Tibial artery (tissue), 4 donors: ENCODE results near the gene KCNH3.

Source experiments
- DNase-seq, 2 donors: peaks; one replicate each; pipeline ENCODE4 v3.0.0-alpha.2; 2019
- H3K27ac ChIP-seq, 2 donors: fragments of 200-600 bp; sonication (generic) in 1 of 2; 1 replicate in 1 of 2; 2 replicates in 1 of 2; pipeline ENCODE4 v1.5.1; 2018 to 2019; ENCODE audit warnings: mild to moderate bottlenecking in 1 of 2
- H3K27me3 ChIP-seq, 2 donors: fragments of 200-600 bp; sonication (generic) in 1 of 2; one replicate each; pipeline versions ENCODE4 v1.5.1 to v1.6.0; 2016 to 2019
- H3K36me3 ChIP-seq, 3 donors: fragments of 200-600 bp; sonication (generic) in 2 of 3; one replicate each; pipeline ENCODE4 v1.5.1; 2016 to 2019; ENCODE audit warnings: mild to moderate bottlenecking in 2 of 3
- H3K4me1 ChIP-seq, 4 donors: fragments of 200-600 bp; sonication (generic) in 2 of 4; 1 replicate in 3 of 4; 2 replicates in 1 of 4; pipeline ENCODE4 v1.5.1; 2016 to 2019
- H3K4me3 ChIP-seq, 2 donors: fragments of 200-600 bp; sonication (generic) in 1 of 2; 1 replicate in 1 of 2; 2 replicates in 1 of 2; pipeline ENCODE4 v1.5.1; 2018 to 2019; ENCODE audit warnings: mild to moderate bottlenecking in 2 of 2
- H3K9me3 ChIP-seq, 3 donors: fragments of 200-600 bp; sonication (generic) in 1 of 3; one replicate each; pipeline ENCODE4 v1.5.1; 2016 to 2019
- CTCF ChIP-seq, 2 experiments: fragments of 200-600 bp in 1 of 2; fragments of 450-650 bp in 1 of 2; IDR thresholded peaks; one replicate each; pipeline ENCODE4 v1.5.1; 2017 to 2019; ENCODE audit warnings: antibody characterized with exemption in 2 of 2, mild to moderate bottlenecking in 1 of 2, moderate library complexity in 1 of 2
- intact Hi-C: fragments of 100-400 bp; cut with DNase I; formaldehyde crosslinking; loops from one replicate; pipeline ENCODE4 v1.15.0; 2023; ENCODE audit warnings: low total_unique reads

The KCNH3 gene

GRCh38 chr12:49549735-49550692 is 11.2 kb downstream of the KCNH3 start:
- no peak for DNase-seq
- no peak for TF ChIP-seq CTCF (IDR thresholded peaks at IDR 0.05)
- Histone ChIP-seq H3K4me1 (peaks cover 0 to 25% (median 16%) of the 10 kb centered on the region in 4 donors), H3K27ac (no peak overlapping the region), H3K36me3 (no peaks in the 10 kb centered on the region), H3K9me3 (no peaks in the 10 kb centered on the region), H3K4me3 (no peak overlapping the region), H3K27me3 (peaks cover 0 to 50% of the 10 kb centered on the region in 2 donors)
- intact Hi-C loops: no loop called here

- H3K4me3 ChIP-seq: no peak overlapping the region
- H3K9me3 ChIP-seq: no peaks in the 10 kb centered on the region
- H3K36me3 ChIP-seq: peaks cover 0 to 3% (median under 1%) of the 10 kb centered on the region in 3 donors
- no peak for DNase-seq
- H3K27me3 ChIP-seq: peaks cover 0 to 42% of the 10 kb centered on the region in 2 donors
- H3K27ac ChIP-seq: no peak overlapping the region
- no peak for TF ChIP-seq CTCF (IDR thresholded peaks at IDR 0.05)
- H3K4me1 ChIP-seq: peaks cover 0 to 25% (median 16%) of the 10 kb centered on the region in 4 donors
- intact Hi-C loops: no loop called here
Measured at GRCh38 chr12:49550693-49551252, 11.9 kb downstream of the KCNH3 start.

- DNase-seq: peak in 1 of 2 donors; percentile 87
- peak overlapping the region in 1 of 2 donors; percentile 41 for H3K27ac ChIP-seq
Measured at GRCh38 chr12:49552014-49552413, 13.2 kb downstream of the KCNH3 start.

GRCh38 chr12:49552425-49552824 is 13.6 kb downstream of the KCNH3 start:
- H3K4me1 ChIP-seq: peaks cover 0 to 25% (median 16%) of the 10 kb centered on the region in 4 donors
- no peak for DNase-seq
- TF ChIP-seq CTCF (IDR thresholded peaks at IDR 0.05): no peak
- peak overlapping the region in 1 of 2 donors; percentile 7 for H3K27ac ChIP-seq
- no peaks in the 10 kb centered on the region for H3K9me3 ChIP-seq
- H3K27me3 ChIP-seq: peaks cover 0 to 26% of the 10 kb centered on the region in 2 donors
- intact Hi-C loops: no loop called here
- no peak overlapping the region for H3K4me3 ChIP-seq
- H3K36me3 ChIP-seq: peaks cover 0 to 20% (median 13%) of the 10 kb centered on the region in 3 donors

More at GRCh38 chr12:49552014-49552413, 13.2 kb downstream of the KCNH3 start:
- H3K4me3 ChIP-seq: no peak overlapping the region
- no peak for TF ChIP-seq CTCF (IDR thresholded peaks at IDR 0.05)
- intact Hi-C loops: no loop called here
- peaks cover 0 to 16% (median 9%) of the 10 kb centered on the region in 3 donors for H3K36me3 ChIP-seq
- H3K4me1 ChIP-seq: peaks cover 0 to 25% (median 16%) of the 10 kb centered on the region in 4 donors
- H3K27me3 ChIP-seq: peaks cover 0 to 30% of the 10 kb centered on the region in 2 donors
- H3K9me3 ChIP-seq: no peaks in the 10 kb centered on the region

- H3K9me3 ChIP-seq: no peaks in the 10 kb centered on the region
- intact Hi-C loops: no loop called here
- TF ChIP-seq CTCF (IDR thresholded peaks at IDR 0.05): no peak
- no peak overlapping the region for H3K4me3 ChIP-seq
- H3K36me3 ChIP-seq: peaks cover 4 to 24% (median 18%) of the 10 kb centered on the region in 3 donors
- H3K27me3 ChIP-seq: peaks cover 0 to 21% of the 10 kb centered on the region in 2 donors
- peaks cover 0 to 25% (median 16%) of the 10 kb centered on the region in 4 donors for H3K4me1 ChIP-seq
- H3K27ac ChIP-seq: no peak overlapping the region
- no peak for DNase-seq
Measured at GRCh38 chr12:49552899-49553298, 14.1 kb downstream of the KCNH3 start.
